HEK293 (cell line): ENCODE measurements around the gene CASKIN1.
A peak's percentile ranks its signal among the peaks of the same experiment; 100 is the strongest.

Source experiments
- CTCF ChIA-PET: fragments of 350-600 bp; formaldehyde crosslinking; extraction: SDS; loops from one replicate; lab custom pipeline; 2021; ENCODE audit warnings: antibody characterized with exemption; lab: Yijun Ruan, JAX
- POLR2A ChIA-PET: fragments of 300-600 bp; formaldehyde crosslinking; extraction: SDS; loops from one replicate; lab custom pipeline; 2020; ENCODE audit warnings: antibody characterized with exemption, inconsistent platforms; lab: Yijun Ruan, JAX
- H3K27ac ChIP-seq: fragments of 200-500 bp; sonication (Bioruptor generic); 2 replicates; pipeline ENCODE4 v1.5.1; 2014; ENCODE audit warnings: low read depth, low read length, control low read depth, inconsistent platforms; ENCODE audit errors: extremely low read depth
- H3K36me3 ChIP-seq, 2 experiments: fragments of 200-500 bp in 1 of 2; sonication (Bioruptor generic) in 1 of 2; 1 replicate in 1 of 2; 2 replicates in 1 of 2; pipeline ENCODE4 v1.5.1; 2014 to 2017; ENCODE audit warnings: inconsistent platforms in 2 of 2, low read length in 2 of 2; ENCODE audit not compliant: control insufficient read depth in 2 of 2, insufficient read depth in 1 of 2
- H3K4me1 ChIP-seq: fragments of 200-500 bp; sonication (Bioruptor generic); 2 replicates; pipeline ENCODE4 v1.5.1; 2014; ENCODE audit warnings: mild to moderate bottlenecking, low read length, inconsistent platforms; ENCODE audit not compliant: control insufficient read depth, insufficient read depth
- H3K4me3 ChIP-seq: 2 replicates; pipeline ENCODE4 v1.5.1; 2011; ENCODE audit warnings: low read depth, mild to moderate bottlenecking, control low read depth, low read length, moderate library complexity
- H3K9me3 ChIP-seq: fragments of 200-500 bp; sonication (Bioruptor generic); 2 replicates; pipeline ENCODE4 v1.5.1; 2014; ENCODE audit warnings: low read depth, low read length, inconsistent platforms; ENCODE audit not compliant: control insufficient read depth, insufficient read depth
- GLIS1 ChIP-seq: fragments of 450-650 bp; formaldehyde crosslinking; IDR thresholded peaks from 2 replicates; pipeline ENCODE4 v1.5.1; 2016; ENCODE audit warnings: missing biosample characterization, missing genetic modification characterization
- KLF1 ChIP-seq: fragments of 450-650 bp; formaldehyde crosslinking; IDR thresholded peaks from 2 replicates; pipeline ENCODE4 v1.5.1; 2016; ENCODE audit warnings: missing biosample characterization, missing genetic modification characterization
- PRDM1 ChIP-seq: fragments of 450-650 bp; formaldehyde crosslinking; IDR thresholded peaks from 2 replicates; pipeline ENCODE4; 2016; ENCODE audit warnings: missing biosample characterization, missing genetic modification characterization
- REPIN1 ChIP-seq: fragments of 450-650 bp; formaldehyde crosslinking; IDR thresholded peaks from 2 replicates; pipeline ENCODE4 v1.5.1; 2017; ENCODE audit warnings: missing biosample characterization, missing genetic modification characterization, low read depth
- ZBTB20 ChIP-seq: fragments of 450-650 bp; formaldehyde crosslinking; IDR thresholded peaks from 2 replicates; pipeline ENCODE4 v1.5.1; 2016; ENCODE audit warnings: missing biosample characterization, missing genetic modification characterization
- ZEB2 ChIP-seq: fragments of 450-650 bp; formaldehyde crosslinking; IDR thresholded peaks from 2 replicates; pipeline ENCODE4 v1.5.1; 2016; ENCODE audit warnings: missing biosample characterization, missing genetic modification characterization
- ZIC2 ChIP-seq: fragments of 450-650 bp; formaldehyde crosslinking; IDR thresholded peaks from 2 replicates; pipeline ENCODE4 v1.5.1; 2016; ENCODE audit warnings: missing biosample characterization, missing genetic modification characterization
- ZNF157 ChIP-seq: fragments of 450-650 bp; formaldehyde crosslinking; IDR thresholded peaks from 2 replicates; pipeline ENCODE4 v1.5.1; 2016; ENCODE audit warnings: missing biosample characterization, missing genetic modification characterization
- ZNF175 ChIP-seq: fragments of 450-650 bp; formaldehyde crosslinking; IDR thresholded peaks from 2 replicates; pipeline ENCODE4 v1.5.1; 2016; ENCODE audit warnings: missing biosample characterization, missing genetic modification characterization
- ZNF302 ChIP-seq: fragments of 450-650 bp; formaldehyde crosslinking; IDR thresholded peaks from 2 replicates; pipeline ENCODE4 v1.5.1; 2016; ENCODE audit warnings: missing biosample characterization, missing genetic modification characterization, low read depth
- ZNF449 ChIP-seq: fragments of 450-650 bp; formaldehyde crosslinking; IDR thresholded peaks from 2 replicates; pipeline ENCODE4 v1.5.1; 2017; ENCODE audit warnings: missing biosample characterization, mild to moderate bottlenecking, missing genetic modification characterization, moderate library complexity
- ZNF529 ChIP-seq: fragments of 450-650 bp; formaldehyde crosslinking; IDR thresholded peaks from 2 replicates; pipeline ENCODE4 v1.5.1; 2017; ENCODE audit warnings: missing genetic modification characterization, missing biosample characterization; ENCODE audit not compliant: insufficient replicate concordance
- TF ChIP-seq, protein P1 (sequence below): fragments of 450-650 bp; formaldehyde crosslinking; IDR thresholded peaks from 2 replicates; pipeline ENCODE4 v1.5.1; 2016; ENCODE audit warnings: missing biosample characterization, missing genetic modification characterization

Gene CASKIN1

GRCh38 chr16:2166263-2167067 is 29.9 kb downstream of the CASKIN1 start:
- no peak for TF ChIP-seq ZEB2 (tag by site-specific recombination)
- TF ChIP-seq REPIN1 (tag by site-specific recombination): no peak
- TF ChIP-seq ZNF175 (tag by site-specific recombination): no peak
- TF ChIP-seq GLIS1 (tag by site-specific recombination): peak; percentile 54
- no peak for TF ChIP-seq PRDM1 (tag by site-specific recombination)
- POLR2A ChIA-PET: interaction anchor here (2.7 kb wide), 1 partner anchor 11 kb away, joined by 30 read pairs; the partner anchor contains the start of gene TRAF7
- H3K36me3 ChIP-seq: peaks cover 0 to 35% of the 10 kb centered on the region in 2 experiments; a peak in 2 of 3 replicates
- no peaks in the 10 kb centered on the region for H3K9me3 ChIP-seq
- no peak overlapping the region for H3K27ac ChIP-seq
- no peaks in the 10 kb centered on the region for H3K4me1 ChIP-seq
- CTCF ChIA-PET: interaction anchor here (0.6 to 0.8 kb wide), 2 partner anchors 26 to 28 kb away, joined by 5 to 6 read pairs; no protein-coding TSS in a partner anchor
- H3K4me3 ChIP-seq: no peak overlapping the region

- ChIA-PET POLR2A (no interaction called here), CTCF (interaction anchor here (0.6 to 0.8 kb wide), 2 partner anchors 26 to 29 kb away, joined by 5 to 6 read pairs; no protein-coding TSS in a partner anchor)
- Histone ChIP-seq H3K4me1 (no peaks in the 10 kb centered on the region), H3K36me3 (peaks cover 0 to 32% of the 10 kb centered on the region in 2 experiments; a peak in 2 of 3 replicates), H3K4me3 (no peak overlapping the region), H3K9me3 (no peaks in the 10 kb centered on the region), H3K27ac (no peak overlapping the region)
- no peak for TF ChIP-seq ZBTB20 (tag by site-specific recombination)
- no peak for TF ChIP-seq ZNF449 (tag by site-specific recombination)
- TF ChIP-seq, protein P1, sequence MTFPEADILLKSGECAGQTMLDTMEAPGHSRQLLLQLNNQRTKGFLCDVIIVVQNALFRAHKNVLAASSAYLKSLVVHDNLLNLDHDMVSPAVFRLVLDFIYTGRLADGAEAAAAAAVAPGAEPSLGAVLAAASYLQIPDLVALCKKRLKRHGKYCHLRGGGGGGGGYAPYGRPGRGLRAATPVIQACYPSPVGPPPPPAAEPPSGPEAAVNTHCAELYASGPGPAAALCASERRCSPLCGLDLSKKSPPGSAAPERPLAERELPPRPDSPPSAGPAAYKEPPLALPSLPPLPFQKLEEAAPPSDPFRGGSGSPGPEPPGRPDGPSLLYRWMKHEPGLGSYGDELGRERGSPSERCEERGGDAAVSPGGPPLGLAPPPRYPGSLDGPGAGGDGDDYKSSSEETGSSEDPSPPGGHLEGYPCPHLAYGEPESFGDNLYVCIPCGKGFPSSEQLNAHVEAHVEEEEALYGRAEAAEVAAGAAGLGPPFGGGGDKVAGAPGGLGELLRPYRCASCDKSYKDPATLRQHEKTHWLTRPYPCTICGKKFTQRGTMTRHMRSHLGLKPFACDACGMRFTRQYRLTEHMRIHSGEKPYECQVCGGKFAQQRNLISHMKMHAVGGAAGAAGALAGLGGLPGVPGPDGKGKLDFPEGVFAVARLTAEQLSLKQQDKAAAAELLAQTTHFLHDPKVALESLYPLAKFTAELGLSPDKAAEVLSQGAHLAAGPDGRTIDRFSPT (tag by site-specific recombination): 0 out of 2 replicates have a peak, but pooled peaks have one; percentile 16
Observed at GRCh38 chr16:2165861-2166260, 30.5 kb downstream of the CASKIN1 start.

- H3K4me1 ChIP-seq: no peaks in the 10 kb centered on the region
- no peak overlapping the region for H3K4me3 ChIP-seq
- H3K9me3 ChIP-seq: no peaks in the 10 kb centered on the region
- CTCF ChIA-PET: no interaction called here
- POLR2A ChIA-PET: interaction anchor here (1.4 kb wide), 1 partner anchor 8 kb away, joined by 9 read pairs; the partner anchor contains the start of gene TRAF7
- H3K27ac ChIP-seq: no peak overlapping the region
- peaks cover 0 to 29% of the 10 kb centered on the region in 2 experiments; a peak in 2 of 3 replicates for H3K36me3 ChIP-seq
- TF ChIP-seq KLF1 (tag by site-specific recombination): peak; percentile 85
- no peak for TF ChIP-seq ZNF157 (tag by site-specific recombination)
Observed at GRCh38 chr16:2163211-2163881, 33.1 kb downstream of the CASKIN1 start.

- CTCF ChIA-PET: interaction anchor here (1.9 kb wide), 1 partner anchor 10 kb away, joined by 7 read pairs; no protein-coding TSS in a partner anchor
- peaks cover 0 to 26% of the 10 kb centered on the region in 2 experiments; a peak in 2 of 3 replicates for H3K36me3 ChIP-seq
- no peak overlapping the region for H3K4me3 ChIP-seq
- no peaks in the 10 kb centered on the region for H3K9me3 ChIP-seq
- no peak overlapping the region for H3K27ac ChIP-seq
- TF ChIP-seq ZNF529 (tag by site-specific recombination): no peak
- TF ChIP-seq ZNF302 (tag by site-specific recombination): no peak
- peak; percentile 98 for TF ChIP-seq ZIC2 (tag by site-specific recombination)
- H3K4me1 ChIP-seq: no peaks in the 10 kb centered on the region
- POLR2A ChIA-PET: interaction anchor here (1.2 kb wide), 1 partner anchor 10 kb away, joined by 3 read pairs; no protein-coding TSS in a partner anchor
Observed at GRCh38 chr16:2162676-2163118, 33.7 kb downstream of the CASKIN1 start.
